HG02610 (cell line): ENCODE results near the gene MTF2.

Source experiments
- ATAC-seq: cut with Tn5 transposase; IDR thresholded peaks from one replicate; pipeline ENCODE4 v1.9.1; 2021; ENCODE audit warnings: mild to moderate bottlenecking, moderate library complexity; ENCODE audit not compliant: unreplicated experiment

The MTF2 gene

DNA sequence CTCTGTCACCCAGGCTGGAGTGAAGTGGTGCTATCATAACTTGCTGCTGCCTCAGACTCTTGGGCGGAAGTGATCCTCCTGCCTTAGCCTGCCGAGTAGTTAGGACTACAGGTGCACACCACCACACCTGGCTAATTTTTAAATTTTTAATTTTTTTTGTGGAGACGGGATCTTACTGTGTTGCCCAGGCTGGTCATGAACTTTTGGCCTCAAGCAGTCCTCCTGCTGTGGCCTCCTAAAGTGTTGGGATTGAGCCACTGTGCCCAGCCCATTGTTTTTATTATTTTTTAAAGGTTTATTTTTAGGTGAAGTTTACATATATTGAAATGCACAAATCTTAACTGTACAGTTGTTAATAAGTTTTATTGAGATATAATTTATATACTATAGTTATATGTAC is 3.2 kb downstream of the MTF2 start:
- ATAC-seq, result no peak

- no peak for ATAC-seq
These were observed 4.9 kb downstream of the MTF2 start for GRCh38 chr1:93083979-93084378.

GRCh38 chr1:93087532-93087931 is 8.4 kb downstream of the MTF2 start:
- ATAC-seq, result peak; percentile 49

DNA sequence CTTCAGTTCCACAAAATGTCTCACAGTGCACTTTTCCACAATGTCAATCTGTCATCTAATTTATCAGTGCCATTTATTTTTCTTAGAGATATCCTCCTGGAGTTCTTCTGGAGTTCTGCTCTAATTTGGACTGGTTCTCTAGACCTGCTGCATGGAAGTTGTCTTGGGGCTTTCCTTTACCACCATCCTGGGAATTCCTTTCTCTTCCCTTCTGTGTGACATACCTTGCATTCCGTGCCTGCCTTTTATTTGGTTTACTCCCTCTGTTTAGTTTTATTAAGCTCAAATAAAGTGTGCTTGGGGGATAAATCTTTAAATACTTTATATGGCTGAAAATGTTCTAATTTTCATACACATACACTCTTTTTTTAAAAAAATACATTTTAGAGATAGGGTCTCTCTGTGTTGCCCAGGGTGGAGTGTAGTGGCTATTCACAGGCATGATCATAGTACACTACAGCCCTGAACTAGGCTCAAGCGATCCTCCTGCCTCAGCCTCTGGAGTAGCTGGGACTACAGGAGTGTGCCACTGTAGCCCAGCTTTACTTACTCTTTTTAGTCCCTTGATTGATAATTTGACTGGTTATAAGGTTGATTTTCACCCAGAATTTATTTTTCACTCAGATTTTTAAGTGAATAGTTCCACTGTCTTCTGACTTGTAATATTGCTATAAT is 14.4 kb downstream of the MTF2 start:
- ATAC-seq, result no peak

DNA sequence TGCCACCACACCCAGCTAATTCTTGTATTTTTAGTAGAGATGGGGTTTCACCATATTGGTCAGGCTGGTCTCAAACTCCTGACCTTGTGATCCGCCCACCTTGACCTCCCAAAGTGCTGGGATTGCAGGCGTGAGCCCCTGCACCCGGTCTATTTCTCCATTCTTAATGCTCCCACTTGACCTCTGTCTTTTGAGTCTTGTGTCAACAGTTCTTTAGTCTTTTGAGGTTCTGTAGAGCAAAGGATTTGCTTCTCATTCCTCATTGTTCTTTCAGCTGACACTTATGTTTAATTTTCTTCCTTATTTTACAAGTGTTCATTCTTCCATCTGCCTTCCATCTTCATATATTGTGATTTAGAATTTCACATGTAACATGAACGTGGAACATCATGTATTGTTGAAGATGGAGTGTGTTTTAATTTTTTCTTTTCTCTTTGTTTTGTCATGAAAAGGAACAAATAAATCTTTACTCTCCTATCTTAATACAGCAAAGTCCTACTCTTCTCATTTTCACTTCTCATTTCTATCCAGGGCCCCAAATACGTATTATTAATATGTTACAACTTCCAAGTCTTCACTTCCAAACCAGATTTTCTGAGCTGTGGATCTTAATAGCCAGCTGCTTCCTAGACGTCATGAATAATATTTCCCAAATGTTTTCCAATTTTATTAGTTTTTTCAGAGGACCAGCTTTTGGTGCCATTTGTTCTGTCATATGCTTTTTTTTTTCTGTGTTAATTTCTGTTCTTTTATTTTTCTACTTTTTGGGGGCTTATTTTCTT is 16.9 kb downstream of the MTF2 start:
- no peak for ATAC-seq

DNA sequence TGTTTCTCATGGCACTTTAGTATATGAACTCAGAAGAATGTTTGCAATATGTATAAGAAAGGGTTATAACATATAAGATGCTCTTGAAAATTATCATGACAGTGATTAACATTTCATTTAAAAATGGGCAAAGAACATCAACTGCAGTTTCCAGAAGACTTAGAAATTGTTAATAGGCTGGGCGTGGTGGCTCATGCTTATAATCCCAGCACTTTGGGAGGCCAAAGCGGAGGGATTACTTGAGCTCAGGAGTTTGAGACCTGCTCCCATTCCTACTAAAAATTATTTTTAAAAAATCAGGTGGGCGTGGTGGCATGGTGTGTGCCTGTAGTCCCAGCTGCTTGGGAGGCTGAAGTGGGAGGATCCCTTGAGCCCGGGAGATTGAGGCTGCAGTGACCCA is 23.1 kb downstream of the MTF2 start:
- ATAC-seq, result no peak

GRCh38 chr1:93106226-93106625 is 27.1 kb downstream of the MTF2 start:
- no peak for ATAC-seq

- ATAC-seq, result no peak
These were observed 28.3 kb downstream of the MTF2 start for GRCh38 chr1:93107395-93107794.

GRCh38 chr1:93108335-93108734 is 29.3 kb downstream of the MTF2 start:
- no peak for ATAC-seq

DNA sequence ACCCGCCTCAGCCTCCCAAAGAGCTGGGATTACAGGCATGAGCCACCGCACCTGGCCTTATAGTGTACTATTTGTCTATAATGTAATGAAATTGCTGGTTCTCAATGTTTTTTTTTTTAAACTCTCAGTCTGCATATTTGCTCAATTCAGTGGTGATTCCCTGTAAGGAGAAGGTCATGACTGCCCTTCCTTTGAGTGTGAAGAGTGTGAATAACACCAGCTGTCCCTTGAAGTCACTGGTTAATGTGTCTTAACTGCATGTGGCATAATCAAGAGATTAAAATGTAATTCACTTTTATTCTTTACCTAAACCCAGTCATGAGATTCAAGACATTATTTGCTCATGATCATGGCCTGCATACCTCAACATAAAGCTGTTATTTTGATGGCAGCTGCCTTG is 30.5 kb downstream of the MTF2 start:
- no peak for ATAC-seq

- no peak for ATAC-seq
These were observed 32.0 kb downstream of the MTF2 start for GRCh38 chr1:93111065-93111464.

DNA sequence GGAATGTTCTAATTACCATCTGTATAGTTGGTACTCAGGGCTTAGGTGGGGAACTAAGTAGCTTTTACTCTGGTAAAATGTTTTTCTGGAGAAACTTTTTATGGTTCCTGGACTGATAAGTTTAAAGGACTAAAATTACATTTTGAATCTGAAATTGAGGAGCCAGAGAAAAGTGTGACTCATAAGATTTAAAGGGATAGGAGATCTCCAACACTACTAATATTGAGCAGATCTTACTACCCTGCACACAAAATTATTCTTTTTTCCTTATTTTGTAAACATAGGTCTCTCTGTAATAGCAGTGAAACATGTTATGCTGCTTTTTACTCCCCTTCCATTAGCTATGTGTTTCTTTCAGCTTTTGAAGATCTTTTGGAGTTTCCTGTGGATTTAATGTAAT is 32.5 kb downstream of the MTF2 start:
- ATAC-seq, result no peak

- ATAC-seq, result no peak
These were observed 34.0 kb downstream of the MTF2 start for GRCh38 chr1:93113127-93113526.

DNA sequence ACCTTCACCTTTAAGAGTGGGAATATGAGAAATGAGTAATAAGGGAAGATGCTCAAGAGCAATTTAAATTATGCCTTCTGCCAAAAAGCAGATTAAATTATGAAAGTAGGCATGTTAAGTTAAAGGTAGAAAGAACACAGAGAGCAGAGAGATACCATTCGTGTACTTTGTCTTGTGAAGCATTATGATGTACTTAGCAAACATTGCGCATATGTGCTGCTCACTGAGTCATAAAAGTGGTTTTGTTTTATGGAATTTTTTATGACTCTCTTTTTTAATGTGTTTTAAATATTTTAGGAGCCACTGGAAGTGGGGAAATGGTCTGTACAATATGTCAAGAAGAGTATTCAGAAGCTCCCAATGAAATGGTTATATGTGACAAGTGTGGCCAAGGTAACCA is 35.3 kb downstream of the MTF2 start:
- ATAC-seq, result no peak

- no peak for ATAC-seq
These were observed 41.5 kb downstream of the MTF2 start for GRCh38 chr1:93120614-93121013.

- ATAC-seq, result no peak
These were observed 44.2 kb downstream of the MTF2 start for GRCh38 chr1:93123201-93123783.

DNA sequence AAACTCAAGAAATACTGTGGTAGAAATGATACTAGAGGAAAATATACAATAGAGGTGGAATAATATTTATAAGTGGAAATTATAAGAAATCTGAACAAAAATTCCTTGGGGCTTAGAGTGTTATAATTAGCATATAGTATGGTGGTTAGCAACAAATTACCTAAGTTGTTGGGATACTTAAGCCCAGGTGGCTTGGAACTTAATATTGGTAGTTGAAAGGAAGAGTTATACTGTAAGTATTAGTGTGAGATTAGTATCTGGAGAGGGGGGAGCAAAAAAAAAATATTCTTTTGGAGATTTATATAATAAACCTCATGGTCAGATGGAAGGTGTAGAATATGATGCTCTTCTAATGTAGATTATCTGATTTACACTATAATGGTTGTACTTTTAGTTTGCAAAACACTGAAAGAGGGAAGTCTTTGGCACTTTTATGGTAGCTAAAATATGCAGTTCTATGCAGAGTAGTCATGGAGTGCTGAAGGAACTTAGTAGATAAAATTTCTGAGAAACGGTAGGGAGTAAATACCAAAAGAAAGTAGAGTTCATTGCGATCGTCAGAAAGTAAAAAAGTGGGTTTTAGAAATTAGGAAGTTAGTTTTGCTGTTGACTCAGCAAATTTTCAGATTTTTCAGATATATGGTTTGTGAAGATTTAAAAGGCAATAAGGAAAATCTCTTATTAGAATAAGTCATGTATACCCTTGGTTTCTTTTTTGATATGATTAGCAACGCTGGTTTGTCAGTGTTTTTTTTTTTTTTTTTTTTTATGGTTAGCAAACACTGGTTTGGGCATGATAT is 45.7 kb downstream of the MTF2 start:
- no peak for ATAC-seq

DNA sequence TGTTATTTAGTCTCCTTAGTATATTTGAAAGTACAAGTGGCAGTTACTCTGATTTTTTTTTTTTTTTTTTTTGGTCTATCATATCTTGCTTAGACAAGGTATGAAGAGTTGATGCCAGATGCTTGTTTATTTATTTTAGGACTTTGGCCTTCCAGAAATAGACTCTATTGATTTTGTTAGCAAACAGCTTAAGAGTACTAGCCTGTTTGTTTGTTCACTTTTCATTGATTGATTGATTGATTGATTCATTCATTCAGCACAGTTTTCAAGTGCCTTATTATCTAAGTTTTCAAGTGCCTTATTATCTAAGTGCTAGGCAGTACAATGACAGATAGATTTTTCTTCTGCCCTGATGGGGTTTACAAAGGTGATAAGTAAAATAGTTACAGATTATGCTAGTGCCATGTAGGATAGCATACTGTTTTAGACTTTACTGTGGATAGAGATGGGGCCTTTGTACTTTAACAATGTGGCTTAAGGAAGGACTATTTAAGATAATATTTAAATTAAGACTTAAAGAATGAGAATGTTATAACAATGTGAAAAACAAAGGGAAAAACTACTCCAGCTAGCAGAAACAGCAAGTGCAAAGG is 50.5 kb downstream of the MTF2 start:
- ATAC-seq, result no peak

DNA sequence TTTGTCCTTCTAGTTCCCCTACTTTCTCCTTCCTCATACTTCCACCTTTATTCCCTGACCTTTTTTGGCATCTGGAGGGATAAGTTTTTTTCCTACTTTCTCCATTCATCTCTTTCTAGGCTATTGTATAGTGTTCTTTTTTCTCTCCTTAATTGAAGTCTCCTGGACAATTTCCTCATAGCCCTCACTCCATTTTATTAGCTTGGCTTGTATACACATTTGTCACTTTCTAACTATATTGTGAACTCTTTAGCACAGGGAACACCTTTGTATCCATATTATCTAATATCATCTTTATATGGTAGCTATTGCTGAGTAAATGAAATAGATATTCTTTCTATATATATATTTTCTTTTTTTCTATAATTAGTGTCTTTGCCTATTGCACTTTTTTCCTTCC is 53.6 kb downstream of the MTF2 start:
- no peak for ATAC-seq

- no peak for ATAC-seq
These were observed 57.4 kb downstream of the MTF2 start for GRCh38 chr1:93136445-93136844.
